Cardiac fibroblast (primary cell): Measurements from ENCODE around the gene ANO1.

Source experiments
- DNase-seq, 2 donors: peaks; one replicate each; pipeline versions ENCODE4 v3.0.0 to v3.0.0-alpha.2; 2010; ENCODE audit warnings: low read depth in 2 of 2
- H3K4me3 ChIP-seq, 2 donors: replicated peaks in 1 of 2; 1 replicate in 1 of 2; 2 replicates in 1 of 2; pipeline ENCODE4 v1.5.1; 2011; ENCODE audit warnings: low read depth in 2 of 2, low read length in 2 of 2, mild to moderate bottlenecking in 2 of 2, moderate library complexity in 1 of 2
- TF ChIP-seq, protein P1 (sequence below): IDR thresholded peaks from one replicate; pipeline ENCODE4 v1.5.1; 2011; ENCODE audit warnings: low read depth, mild to moderate bottlenecking, low read length, inconsistent platforms

The ANO1 gene

DNA sequence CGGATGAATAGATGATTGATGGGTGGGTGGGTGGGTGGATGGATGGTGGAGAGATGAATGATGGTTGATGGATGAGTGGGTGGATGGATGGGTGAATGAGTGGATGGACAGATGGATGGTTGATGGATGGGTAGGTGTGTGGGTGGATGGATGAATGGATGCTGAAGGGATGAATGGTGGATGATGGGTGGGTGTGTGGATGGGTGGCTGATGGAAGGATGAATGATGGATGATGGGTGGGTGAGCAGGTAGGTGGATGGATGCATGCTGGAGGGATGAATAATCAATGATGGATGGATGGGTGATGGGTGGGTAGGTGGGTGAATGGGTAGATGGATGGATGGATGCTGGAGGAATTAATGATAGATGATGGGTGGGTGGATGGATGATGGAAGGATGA lies 40.5 kb downstream of the ANO1 start:
- DNase-seq = no peak
- TF ChIP-seq, protein P1, sequence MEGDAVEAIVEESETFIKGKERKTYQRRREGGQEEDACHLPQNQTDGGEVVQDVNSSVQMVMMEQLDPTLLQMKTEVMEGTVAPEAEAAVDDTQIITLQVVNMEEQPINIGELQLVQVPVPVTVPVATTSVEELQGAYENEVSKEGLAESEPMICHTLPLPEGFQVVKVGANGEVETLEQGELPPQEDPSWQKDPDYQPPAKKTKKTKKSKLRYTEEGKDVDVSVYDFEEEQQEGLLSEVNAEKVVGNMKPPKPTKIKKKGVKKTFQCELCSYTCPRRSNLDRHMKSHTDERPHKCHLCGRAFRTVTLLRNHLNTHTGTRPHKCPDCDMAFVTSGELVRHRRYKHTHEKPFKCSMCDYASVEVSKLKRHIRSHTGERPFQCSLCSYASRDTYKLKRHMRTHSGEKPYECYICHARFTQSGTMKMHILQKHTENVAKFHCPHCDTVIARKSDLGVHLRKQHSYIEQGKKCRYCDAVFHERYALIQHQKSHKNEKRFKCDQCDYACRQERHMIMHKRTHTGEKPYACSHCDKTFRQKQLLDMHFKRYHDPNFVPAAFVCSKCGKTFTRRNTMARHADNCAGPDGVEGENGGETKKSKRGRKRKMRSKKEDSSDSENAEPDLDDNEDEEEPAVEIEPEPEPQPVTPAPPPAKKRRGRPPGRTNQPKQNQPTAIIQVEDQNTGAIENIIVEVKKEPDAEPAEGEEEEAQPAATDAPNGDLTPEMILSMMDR = no peak
- H3K4me3 ChIP-seq = no peak overlapping the region

DNA sequence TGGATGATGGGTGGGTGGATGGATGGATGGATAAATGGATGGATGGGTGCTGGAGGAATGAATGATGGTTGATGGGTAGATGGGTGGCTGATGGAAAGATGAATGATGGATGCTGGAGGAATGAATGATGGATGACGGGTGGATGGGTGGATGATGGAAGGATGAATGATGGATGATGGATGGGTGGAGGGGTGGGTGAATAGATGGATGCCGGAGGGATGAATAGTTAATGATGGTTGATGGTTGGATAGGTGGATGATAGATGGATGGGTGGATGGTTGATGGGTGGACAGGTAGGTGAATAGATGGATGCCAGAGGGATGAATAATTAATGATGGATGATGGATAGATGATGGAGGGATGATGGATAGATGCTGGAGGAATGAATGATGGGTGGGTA lies 41.4 kb downstream of the ANO1 start:
- no peak overlapping the region for H3K4me3 ChIP-seq
- DNase-seq = no peak
- TF ChIP-seq, protein P1 = no peak

DNA sequence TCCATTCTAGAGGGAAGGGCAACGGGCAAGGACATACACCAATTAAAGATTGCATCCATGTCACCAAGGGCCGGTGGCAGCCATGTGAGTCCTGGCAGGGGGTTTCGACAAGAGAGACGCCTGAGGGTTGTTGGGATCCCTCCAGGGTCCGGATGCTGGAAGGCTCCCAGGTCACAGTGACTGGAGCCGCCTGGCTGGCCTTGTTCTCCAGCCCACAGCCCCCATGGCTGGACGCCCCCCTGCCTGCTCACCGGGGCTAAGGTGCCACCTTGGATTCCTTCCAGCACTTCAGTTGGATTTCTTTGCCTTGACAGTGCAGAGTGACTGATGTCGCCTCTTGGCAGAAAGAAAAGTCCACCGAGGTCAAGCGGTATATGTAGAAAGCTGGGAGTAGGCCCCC lies 42.6 kb downstream of the ANO1 start:
- DNase-seq = no peak
- no peak overlapping the region for H3K4me3 ChIP-seq
- TF ChIP-seq, protein P1 = no peak

DNA sequence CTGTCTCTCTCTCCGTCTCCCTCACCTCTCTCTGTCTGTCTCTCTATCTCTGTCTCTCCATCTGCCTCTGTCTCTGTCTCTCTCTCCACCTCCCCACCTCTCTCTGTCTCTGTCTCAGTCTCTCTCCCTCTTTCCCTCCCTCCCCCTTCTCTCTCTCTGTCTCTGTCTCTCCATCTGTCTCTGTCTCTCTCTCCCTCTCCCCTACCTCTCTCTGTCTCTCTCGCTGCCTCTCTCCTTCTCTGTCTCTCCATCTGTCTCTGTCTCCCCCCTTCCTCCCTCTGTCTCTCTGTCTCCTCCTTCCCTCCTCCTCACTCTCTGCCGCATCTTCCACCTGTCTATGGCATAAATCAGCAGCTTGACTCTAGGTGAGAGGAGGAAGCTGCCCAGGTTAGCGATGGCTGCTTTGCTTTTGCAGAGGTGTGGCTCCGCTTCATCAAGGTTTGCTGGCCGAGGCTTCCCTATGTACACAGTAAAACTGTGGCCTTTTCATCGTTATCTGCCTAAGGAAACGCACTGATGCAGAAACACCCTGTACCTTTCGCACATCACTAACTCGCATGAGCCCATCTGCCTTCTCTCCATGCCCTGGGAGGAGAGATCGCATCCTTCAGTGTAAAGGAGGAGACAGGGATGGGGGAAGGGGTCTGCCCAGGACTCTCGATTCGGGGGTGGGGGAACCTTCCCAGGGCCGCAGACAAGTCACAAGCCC lies 44.5 kb downstream of the ANO1 start:
- no peak for DNase-seq
- no peak overlapping the region for H3K4me3 ChIP-seq
- TF ChIP-seq, protein P1 = no peak

DNA sequence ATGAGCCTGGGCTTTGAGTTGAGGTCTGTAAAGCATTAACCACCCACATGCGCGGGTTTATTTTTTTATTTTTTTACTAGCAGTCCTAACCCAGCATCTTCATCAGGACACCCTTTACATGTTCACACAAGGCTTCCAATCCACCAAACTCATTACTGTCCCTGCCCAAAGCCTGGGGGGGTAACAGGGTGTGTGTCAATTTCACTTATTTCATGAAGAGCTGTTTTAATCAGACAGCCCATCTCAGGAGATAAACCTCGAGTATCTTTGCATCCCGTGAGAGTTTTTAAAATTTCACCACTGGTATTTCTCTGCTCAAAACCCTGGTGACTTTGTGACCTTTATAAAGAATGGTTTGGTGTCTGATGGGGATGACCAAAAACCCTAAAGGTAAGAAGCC lies 45.6 kb downstream of the ANO1 start:
- TF ChIP-seq, protein P1 = no peak
- DNase-seq = no peak
- no peak overlapping the region for H3K4me3 ChIP-seq

DNA sequence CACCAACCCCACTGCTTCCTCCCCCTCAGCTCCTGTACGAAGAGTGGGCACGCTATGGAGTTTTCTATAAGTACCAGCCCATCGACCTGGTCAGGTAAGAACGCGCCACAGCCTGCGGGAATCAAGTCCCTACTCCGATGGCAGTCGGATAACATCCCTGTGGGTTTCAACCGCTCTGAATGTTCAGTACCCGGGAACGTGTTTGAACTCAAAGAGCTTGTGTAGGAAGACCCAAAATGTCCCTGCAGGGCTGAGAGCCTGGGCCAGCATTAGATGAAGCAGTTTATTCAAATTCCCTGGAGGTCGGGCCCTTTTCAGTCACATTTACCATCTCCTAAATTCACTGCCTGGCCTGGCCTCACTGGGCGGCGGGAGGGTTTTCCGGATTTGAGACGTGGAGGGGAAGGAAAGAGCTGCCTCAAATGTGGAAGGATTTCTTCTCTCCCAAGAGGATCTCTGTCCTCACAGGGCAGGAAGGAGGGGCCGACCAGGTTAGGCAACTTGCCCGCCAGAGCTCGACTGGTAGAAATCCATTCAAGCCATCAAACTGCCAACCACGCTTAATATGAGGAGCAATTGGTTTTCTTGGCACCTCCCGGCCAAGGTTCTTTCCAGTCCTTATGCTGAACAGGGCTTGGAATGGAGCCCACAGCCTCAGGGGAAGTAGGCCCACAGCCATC lies 46.3 kb downstream of the ANO1 start:
- no peak for DNase-seq
- TF ChIP-seq, protein P1 = no peak
- no peak overlapping the region for H3K4me3 ChIP-seq
